HG03571 (cell line): Measurements from ENCODE around the gene PIK3CB.
"Not testable (repeated sequence)": the region's sequence is repeated elsewhere in the genome, so short reads cannot be mapped to it uniquely, and the experiment has no call there.

ENCODE experiments used
- ATAC-seq: cut with Tn5 transposase; IDR thresholded peaks from one replicate; pipeline ENCODE4 v1.9.1; 2021; ENCODE audit not compliant: unreplicated experiment

The PIK3CB gene

DNA sequence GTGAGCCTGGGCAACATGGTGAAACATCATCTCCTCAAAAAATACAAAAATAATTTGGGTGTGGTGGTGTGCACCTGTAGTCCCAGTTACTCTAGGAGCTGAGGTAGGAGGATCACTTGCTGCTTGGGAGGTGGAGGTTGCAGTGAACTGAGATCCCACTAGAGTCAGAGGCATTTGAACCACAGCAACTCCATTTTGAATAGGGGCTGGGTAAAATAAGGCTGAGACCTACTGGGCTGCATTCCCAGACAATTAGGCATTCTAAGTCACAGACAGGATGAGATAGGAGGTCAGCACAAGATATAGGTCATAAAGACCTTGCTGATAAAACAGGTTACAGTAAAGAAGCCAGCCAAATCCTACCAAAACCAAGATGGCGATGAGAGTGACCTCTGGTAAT, 12.1 kb upstream of the PIK3CB start:
- not testable (repeated sequence) for ATAC-seq

DNA sequence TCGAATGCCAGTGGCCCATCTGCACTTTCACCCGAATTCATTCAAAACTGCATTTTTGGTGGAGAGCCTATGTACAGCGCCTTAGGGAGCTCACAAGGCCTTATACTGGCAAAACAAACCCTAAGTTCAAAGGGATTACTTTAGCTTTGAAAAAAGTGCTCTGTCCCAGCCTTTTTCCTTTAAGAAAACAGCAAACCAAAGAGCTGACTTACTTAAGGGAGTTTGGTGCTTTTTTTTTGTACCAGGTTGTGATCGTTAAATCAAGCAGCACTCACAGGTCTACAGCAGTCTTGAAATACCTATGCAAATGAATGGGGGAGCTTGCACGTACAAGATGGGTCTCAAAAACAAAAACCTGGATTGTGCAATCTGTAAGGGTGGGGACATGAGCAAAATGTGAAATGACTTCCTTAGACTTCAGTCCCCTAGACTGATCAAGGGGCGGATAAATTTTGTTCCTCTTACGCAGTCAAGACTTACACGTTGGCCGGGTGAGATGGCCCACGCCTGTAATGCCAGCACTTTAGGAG, 11.6 kb upstream of the PIK3CB start:
- ATAC-seq: no peak

DNA sequence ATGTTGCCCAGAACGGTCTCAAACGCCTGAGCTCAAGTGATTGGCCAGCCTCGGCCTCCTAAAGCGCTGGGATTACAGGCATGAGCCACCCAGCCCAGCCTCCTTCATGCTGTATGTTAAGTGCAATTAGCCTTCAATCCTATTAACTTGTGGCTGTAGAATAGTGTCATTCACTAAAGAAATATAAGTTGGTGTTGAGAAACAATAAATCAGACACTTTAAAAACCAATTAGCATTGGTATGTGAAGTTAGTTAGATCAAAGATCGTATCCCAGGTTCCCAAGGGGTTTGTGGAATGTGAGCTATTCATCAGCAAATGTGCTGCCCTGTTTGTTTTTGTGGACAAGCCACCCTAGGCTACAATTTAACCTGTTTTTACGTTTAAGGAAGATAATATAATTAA, 11.0 kb upstream of the PIK3CB start:
- ATAC-seq: no peak

DNA sequence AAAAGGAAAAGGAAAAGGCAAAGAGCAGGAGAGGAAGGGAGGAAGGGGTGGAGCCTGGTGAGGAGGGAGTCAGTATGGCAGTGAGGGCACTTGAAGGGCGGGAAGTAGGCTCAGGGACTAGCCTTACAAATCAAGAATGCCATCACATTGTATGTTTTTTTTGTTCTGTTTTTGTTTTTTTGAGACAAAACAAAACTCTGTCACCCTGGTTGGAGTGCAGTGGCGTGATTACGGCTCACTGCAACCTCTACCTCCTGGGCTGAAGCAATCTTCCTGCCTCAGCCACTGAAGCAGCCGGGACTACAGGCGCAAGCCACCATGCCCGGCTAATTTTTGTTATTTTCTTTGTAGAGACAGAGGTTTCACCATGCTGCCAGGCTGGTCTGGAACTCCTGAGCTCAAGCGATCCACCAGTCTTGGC, 10.5 kb upstream of the PIK3CB start:
- ATAC-seq: no peak

DNA sequence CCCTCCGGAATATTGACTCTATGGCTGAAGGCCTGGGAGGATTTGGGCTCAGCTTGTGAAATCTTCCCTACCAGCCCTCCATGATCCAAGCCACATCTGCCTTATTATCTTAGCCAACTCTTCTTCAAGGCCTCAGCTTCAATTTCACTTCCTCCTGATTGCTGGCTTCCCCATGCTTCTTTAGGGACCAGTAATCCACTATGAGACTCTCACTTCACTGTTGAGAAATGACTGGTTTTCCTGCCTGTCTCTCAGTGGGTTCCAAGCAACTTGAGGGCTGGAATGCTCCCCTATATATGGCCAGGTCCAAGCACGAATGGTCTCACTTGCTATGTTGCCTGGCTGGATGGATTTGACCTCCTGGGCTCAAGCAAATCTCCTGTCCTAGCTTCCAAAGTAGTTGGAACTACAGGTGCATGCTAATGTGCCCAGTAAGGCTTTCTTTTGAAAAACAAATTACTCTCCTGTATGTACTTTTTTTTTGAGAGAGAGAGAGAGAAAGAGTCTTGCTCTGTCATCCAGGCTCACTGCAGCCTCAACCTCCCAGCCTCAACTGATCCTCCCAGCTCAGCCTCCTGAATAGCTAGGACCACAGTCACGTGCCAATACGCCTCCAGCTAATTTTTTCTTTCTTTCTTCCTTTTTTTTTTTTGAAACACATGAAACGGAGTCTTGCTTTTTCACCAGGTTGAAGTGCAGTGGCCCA, 7.9 kb upstream of the PIK3CB start:
- peak; percentile 72 for ATAC-seq

DNA sequence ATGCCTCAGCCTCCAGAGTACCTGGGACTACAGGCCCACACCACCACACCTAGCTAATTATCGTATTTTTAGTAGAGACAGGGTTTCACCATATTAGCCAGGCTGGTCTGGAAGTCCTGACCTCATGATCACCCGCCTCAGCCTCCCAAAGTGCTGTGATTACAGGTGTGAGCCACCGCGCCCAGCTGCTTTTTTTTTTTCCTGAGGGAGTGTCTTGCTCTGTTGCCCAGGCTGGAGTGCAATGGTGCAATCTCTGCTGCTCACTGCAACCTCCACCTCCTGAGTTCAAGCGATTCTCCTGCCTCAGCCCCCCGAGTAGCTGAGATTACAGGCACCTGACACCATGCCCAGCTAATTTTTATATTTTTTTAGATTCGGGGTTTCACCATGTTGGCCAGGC, 3.7 kb upstream of the PIK3CB start:
- not testable (repeated sequence) for ATAC-seq

DNA sequence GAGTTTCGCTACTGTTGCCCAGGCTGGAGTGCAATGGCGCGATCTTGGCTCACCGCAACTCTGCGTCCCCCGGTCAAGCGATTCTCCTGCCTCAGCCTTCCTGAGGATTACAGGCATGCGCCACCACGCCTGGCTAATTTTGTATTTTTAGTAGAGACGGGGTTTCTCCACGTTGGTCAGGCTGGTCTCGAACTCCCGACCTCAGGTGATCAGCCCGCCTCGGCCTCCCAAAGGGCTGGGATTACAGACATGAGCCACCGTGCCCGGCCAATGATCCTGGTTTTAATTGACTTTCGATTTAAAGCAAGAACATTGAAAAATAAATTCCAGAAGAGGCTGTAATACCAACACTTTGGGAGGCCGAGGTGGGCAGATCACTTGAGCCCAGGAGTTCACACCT, 1.1 kb upstream of the PIK3CB start:
- ATAC-seq: not testable (repeated sequence)

DNA sequence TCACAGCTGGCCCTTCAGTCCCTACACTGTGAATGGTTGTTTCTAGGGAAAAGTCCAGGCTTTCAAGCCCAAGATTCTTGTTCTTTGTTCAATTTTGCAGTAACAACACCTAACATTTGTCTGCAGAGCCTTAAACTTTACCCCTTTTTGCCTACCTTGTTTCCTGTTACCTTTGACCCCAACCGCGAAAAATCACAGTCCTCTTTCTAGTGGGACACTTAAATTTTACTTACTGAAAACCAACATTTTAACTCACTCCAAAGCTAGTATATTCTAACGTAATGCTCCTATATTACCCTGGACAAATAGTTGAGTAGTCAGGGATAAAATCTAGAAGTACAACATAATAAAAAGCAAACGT, 649 bp upstream of the PIK3CB start:
- no peak for ATAC-seq

DNA sequence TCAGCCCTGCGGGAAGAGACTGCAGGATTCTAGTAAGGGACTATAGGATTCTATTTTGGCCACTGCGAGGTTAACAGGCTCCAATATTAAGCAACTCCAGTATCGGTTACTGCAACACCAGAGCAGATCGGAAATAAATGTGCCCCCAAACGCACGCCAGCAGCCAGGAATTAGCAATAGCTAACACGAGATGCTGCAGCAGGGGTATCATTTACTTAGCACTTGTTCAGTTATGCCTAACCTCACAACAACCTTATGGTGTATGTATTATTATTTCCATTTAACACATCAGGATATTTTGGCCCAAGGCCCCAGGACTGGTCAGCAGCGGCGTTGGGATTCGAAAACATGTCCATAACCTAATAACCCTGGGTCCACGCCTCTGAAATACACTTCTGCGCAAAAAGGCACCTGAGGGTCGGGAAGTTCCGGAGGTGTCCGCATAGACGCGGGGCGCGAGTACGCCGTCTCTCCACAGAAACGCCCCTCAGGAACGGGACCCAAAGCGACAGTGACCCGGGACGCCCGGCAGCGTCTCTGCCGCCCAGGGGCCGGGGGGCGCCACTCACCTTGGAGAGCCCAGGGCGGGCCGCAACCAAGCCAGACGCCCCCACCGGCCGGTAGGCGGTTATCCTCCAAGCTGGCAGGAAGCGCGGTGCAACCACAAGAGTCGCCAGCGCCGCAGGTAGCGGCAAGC, 681 bp downstream of the PIK3CB start:
- ATAC-seq: peak; percentile 49

DNA sequence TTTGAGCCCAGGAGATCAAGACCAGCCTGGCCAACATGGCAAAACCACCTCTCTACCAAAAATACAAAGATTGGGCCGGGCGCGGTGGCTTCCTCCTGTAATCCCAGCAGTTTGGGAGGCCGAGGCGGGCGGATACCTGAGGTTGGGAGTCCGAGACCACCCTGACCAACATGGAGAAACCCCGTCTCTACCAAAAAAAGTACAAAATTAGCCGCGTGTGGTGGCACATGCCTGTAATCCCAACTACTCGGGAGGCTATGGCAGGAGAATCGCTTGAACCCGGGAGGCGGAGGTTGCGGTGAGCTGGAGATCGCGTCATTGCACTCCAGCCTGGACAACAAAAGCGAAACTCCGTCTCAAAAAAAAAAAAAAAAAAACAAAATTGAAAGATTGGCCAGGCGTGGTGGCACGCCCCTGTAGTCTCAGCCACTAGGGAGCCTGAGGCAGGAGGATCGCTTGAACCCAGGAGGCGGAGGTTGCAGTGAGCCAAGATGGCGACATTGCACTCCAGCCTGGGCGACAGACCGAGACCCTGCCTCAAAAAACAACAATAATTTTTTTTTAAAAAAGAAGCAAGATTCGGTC, 2.2 kb downstream of the PIK3CB start:
- not testable (repeated sequence) for ATAC-seq

DNA sequence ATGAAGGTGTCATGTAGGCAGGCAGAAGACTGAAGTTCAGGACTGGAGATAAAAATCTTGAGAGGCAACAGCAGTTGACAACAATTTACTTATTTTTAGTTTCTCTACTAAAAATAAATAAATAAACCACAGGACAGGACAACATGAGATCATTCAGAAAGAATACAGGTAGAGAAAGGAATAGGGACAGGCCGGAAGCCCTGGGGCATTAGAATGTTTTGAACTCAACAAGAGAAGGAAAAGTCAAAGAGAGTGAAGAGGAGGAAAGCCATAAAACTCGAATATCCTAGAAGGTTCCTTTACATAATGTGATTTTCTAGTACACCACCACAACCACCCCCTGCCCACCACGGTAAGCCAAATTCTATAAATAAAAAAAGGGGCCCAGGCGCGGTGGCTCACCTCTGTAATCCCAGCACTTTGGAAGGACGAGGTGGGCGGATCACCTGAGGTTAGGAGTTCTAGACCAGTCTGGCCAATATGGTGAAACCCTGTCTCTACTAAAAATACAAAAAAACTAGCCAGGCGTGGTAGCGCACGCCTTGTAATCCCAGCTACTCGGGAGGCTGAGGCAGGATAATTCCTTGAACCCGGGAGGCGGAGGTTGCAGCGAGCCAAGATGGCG, 4.7 kb downstream of the PIK3CB start:
- no peak for ATAC-seq

DNA sequence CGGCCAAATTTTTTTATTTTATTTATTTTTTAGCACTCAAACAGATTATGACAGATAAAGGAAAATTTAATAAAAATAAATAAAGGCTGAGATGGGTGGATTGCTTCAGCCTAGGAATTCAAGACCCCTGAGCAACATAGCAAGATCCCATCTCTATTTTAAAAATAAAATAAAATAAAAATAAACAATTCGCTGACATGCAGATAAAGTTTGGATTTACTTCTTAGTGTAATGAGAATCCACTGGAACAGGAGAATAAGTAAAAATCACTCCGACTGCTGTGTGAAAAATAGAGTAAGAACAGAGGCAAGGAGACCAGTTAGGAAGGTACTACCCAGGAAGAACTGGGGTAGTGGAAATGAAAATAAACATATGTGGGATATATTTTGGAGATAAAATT, 5.6 kb downstream of the PIK3CB start:
- no peak for ATAC-seq

DNA sequence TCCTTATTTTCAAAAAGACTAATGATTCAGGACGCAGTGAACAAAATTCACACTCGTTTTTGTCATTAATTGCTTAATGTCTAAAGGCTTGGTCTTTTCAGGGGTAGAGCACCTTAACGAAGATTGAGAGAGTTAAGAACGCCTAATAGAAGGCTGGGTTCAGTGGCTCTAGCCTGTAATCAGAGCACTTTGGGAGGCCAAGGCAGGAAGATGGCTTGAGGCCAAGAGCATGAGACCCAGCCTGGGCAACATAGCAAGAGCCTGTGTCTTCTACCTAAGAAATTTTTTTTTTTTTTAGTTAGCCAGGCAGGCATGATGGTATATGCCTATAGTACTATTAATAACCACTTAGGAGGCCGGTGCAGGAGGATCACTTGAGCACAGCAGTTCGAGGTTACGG, 7.5 kb downstream of the PIK3CB start:
- no peak for ATAC-seq

DNA sequence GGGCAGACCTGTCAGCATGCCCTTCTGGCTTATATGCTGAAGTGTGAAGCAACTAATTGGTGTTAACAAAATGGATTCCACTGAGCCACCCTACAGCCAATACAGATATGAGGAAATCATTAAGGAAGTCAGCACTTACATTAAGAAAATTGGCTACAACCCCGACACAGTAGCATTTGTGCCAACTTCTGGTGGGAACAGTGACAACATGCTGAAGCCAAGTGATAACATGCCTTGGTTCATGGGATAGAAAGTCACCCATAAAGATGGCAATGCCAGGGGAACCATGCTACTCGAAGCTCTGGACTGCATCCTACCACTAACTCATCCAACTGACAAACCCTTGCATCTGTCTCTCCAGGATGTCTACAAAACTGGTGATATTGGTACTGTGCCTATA, 9.4 kb downstream of the PIK3CB start:
- no peak for ATAC-seq

DNA sequence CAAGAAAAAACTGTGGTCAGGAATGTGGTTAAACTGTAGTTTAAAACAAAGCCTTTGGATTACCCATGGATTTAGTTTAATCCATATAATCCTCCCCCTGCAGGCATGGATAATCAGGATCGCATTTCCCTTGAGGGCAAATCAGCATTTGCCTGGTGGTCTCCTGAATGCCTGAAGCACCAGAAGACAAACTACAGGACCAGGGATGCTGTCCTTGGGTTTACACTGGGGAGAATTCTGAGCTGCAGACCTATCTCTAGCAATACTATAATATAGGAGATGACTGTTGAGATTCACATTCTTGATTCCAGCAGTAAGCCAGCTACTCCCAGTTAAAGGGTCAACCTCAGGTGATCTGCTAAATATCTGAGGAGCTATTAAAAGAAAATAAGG, 10.6 kb downstream of the PIK3CB start:
- ATAC-seq: no peak

DNA sequence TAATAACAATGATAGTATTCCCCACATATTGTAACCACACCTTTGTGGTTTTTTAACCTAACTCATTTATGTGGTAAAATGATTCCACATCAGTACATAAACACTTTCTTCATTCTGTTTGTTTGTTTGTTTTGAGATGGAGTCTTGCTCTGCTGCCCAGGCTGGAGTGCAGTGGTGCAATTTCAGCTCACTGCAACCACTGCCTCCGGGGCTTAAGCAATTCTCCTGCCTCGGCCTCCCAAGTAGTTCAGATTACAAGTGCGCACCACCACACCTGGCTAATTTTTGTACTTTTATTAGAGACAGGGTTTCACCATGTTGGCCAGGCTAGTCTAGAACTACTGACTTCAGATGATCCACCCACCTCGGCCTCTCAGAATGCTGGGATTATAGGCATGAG, 14.3 kb downstream of the PIK3CB start:
- not testable (repeated sequence) for ATAC-seq

DNA sequence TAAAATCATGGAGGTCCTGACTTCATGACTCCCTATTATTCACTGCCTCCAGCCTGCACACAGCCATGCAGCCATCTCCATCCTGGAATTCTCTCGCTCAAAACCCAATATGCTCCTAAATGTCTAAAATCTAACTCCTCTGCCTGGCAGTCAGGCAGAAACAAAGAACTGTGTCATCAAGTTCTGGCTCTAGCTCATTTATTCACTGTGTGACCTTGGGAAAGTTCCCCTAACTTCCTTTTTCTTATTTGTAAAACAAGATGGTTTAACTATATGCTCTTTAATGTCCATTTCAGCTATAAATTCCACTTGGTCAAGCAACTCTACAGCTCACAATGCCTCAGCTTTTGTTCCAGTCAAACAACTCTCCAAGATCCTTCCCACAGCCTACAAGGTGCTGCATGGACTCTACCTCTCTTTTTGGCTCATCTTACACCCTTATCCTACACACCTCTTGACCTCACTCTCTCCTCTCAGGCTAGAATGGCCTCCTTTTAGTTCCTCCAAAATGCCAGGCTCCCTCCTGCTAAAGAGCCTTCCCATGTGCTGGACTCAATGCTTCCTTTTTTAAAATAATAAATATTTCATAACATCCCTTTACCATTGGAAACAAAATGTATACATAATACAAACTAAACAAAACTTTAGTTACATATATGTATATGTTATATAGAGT, 16.4 kb downstream of the PIK3CB start:
- ATAC-seq: no peak

DNA sequence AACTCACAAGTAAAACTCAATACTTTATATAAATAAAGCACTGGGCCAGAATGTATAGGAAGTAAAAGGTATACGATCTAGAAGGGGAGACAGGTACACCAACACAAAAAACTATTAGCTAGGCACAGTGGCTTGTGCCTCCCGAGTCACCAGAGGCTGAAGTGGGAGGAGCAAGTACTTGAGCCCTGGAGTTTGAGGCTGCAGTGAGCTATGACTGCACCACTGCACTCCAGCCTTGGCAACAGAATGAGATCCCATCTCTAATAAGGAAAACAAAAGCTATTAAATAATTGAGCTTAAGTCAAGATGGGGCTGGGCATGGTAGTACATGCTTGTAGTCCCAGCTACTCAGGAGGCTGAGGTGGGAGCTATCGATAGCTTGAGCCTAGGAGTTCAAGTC, 17.0 kb downstream of the PIK3CB start:
- ATAC-seq: no peak

DNA sequence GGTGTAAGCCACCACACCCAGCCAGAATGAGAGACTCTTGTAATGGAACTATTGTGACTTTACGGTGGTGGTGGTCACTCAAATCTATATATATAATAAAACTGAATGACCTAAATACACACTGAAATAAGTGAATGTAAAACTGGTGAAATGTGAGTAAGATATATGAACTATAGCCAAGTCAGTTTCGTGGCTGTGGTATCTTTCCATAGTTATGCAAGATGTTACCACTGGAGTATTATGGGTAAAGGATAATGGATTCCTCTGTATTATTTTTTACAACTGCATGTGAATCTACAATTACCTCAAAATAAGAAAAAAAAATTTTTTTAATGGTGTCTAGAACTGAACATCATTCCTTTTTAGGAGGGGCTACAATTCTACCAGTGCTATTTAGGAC, 21.9 kb downstream of the PIK3CB start:
- ATAC-seq: no peak

DNA sequence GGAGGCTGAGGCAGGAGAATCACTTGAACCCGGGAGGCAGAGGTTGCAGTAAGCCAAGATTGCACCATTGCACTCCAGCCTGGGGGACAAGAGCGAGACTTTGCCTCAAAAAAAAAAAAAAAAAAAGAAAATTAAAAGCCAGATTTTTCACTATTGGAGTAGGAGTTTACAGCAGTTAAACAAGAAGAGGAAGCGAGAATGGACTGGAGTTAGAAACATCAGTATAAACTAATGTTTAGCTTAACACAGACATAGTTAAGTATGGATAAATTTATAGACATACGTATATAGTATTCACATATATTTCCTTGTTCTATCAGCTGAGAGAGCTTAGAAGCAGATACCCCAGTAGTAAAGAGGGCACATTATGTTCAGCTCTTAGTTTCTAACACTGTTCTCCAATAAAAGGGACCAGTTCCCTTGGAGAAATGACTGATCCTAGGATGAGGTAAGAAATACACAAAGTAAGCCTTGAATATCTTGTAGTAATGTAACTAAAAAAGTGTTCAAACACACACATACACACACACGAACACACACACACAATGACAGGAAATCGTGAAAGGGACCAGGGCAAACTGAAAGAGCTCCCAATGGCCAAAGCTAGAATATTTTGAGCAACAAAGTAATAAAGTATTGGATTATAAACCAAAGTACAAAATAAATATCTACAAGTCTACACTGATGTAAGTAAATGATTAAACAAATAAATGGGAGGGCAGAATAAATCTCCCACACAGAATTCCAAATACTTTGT, 25.1 kb downstream of the PIK3CB start:
- ATAC-seq: no peak
